NCI-H524 treated with DMSO at 0.1 percent for 48 hours (cell line): ENCODE results near the gene CDH12.
"Not testable (repeated sequence)": the region's sequence is repeated elsewhere in the genome, so short reads cannot be mapped to it uniquely, and the experiment has no call there.

Source experiments
- DNase-seq: peaks from one replicate; lab custom pipeline; 2025; lab: John Stamatoyannopoulos, UW

CDH12 gene

DNA sequence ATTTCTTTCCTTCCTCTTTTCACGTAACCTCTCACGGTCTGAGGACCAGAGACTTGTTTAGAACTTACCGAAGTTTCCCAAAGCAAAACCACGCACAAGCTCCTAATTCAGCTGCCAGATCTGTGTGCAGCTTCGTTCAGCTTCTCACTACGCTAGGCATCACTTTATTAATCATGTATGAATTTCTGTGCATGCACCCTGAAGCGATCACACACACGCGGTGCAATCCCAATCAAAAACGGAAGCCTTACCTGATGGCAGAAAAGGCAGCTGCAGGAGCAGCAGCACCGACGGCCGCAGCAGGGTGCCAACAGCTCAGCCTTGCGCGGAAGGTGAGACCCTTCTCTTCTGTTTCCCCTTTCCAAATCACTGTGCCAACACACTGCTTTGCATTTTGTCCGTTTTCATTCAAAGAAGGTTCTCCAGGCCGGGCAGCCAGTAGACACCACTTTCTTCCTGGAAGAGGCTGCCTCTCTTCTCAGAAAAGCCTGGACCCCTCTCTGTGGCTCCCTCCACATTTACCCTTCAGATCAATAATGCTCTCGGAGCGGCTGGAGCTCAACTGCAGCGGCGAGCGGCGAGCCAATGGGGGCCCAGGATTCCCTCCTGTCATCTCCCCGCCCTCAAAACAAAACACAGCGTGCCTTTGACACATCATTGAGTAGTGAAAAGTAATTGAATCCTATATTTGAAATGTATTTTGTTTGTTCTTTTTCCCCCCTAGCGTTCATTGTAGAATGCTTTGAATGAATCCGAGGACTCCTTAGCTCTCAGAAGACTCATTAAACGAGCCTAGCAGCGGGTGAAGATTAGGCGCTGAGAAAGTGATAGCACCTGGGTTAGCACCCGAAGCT is at the start of gene CDH12:
Gene CDH12, minus strand, starts transcription at position 538 of the 854 bp plus-strand sequence.
- peak; percentile 79 for DNase-seq

DNA sequence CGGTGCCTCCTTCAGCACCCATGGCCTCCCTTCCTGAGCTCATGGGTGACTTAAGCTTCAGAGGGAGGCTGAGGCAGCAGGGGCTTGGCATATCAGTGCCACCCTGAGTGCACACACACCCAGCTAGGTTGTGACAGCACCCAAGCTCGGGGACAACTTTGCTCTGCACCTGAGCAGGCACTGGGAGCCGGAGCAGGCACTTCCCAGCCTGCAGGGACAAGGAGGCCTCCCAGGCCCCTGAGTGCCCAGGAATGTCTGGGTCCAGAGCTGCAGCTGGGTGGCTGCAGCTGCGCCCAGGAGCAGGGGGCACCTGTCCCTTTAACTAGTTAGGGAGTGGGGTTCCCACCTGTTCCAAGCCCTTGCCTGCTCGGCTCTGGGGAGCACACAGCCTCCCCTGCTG is 48.7 kb upstream of the CDH12 start:
- DNase-seq: no peak

DNA sequence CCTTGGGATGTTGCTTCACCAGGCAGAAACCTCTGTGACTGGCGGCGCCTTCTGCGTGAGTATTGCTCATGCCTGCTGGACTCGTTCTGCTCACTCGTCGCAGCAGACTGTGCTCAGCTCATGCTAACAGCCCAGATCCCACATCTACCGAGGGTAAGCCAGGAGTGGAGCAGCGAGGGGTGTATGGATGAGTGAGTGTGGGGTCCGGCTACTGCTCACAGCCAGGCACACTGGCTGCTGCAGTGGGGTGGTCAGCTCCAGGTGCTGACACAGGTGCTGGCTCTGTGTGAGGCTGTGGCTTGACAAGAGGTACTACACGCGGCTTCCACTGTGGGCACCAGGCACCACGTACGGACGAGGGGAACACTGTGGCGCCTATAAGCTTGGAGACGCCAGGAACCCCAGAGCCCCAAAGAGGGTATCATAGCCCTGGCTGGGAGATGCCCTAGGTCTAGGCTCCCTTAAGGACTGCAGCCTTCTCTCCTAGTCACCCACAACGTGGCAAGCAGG is 47.7 kb upstream of the CDH12 start:
- no peak for DNase-seq

DNA sequence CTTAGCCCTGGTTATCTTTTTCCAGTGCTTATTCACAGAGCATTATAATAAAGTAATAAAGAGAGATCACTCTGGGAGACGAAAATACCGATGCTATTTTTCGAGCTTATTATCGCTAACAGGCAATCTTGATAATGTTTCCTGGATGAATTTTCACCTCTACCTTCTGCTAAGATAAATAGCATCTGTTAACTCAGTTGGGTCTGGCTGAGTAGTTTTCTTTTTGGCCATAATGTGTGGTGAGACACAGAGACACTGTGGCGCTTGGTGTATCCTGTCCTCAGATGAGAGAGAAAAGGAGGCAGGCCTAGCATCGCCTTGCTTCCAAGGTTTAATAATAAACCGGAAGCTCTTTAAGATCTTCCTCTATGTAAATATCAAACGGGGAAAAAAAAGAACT is 46.2 kb upstream of the CDH12 start:
- no peak for DNase-seq

DNA sequence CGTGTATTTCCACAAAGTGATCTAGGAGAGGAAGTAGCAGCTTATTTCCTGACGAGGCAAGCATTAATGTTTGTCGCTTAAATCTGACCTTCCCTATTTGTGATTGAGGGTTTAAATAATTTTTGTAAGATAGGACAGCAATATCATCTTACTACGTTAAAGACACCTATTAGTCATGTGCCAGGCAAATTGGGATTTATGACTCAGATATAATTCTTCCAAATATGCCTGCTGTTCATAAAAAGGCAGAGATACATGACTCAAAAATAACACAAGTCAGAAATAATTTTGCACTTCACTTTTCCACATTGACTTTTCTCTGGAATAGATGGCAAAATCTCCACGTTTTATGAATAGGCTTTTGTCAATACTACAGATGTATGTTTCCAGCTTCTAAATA is 43.0 kb upstream of the CDH12 start:
- DNase-seq: no peak

DNA sequence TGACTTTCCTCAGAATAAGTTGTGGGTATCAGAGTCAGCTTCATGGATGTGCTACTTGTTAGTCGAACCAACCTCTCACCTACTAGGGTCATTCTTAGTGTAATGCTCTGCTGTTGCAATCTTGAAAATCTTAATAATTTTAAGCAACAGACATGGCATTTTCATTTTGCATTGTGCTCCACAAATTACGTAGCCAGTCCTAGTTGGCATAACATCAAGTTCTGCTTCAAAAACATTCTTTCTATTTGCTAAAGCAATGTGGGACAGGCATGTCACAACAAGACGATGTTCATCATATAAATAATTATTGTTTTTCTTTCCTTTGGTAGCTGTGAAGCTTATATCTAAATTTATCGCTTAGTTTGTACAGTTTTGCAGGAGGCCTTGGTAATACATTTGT is 39.3 kb upstream of the CDH12 start:
- DNase-seq: no peak

DNA sequence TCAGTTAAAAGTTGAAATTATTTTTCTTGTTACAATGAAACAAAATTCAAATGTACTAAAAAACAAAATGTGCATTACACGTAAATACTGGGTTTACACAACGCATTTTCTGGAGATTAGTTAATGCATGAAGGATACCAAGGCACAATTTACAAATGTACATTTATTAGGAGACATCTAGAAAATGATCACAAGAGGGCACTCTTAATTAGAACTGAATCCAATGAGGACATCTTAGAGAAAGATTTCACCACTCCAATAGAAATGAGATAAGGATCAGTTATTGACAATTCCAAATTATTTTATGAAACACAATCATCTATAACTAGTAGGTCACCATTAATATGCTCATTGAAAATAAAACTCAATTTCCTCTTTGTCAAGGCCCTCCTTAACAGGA is 36.6 kb upstream of the CDH12 start:
- DNase-seq: peak; percentile 23

DNA sequence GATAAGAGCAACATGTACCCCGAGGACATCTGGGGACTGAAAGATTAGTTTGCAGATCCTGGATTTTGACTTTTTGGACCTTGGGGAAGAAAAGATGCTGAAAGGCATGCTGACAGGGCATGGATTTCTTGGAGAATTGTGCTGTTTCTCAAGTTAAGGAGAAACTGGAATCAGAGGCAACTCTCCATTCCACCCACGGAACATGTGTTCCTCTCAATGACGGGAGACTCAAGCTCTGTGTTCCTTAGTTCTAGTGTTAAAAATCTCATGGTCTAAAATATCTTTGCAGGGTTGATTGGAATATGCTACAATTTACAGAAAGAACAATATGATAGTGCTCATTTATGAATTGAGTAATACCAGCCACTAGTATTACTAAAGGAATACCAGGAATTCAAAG is 34.4 kb upstream of the CDH12 start:
- DNase-seq: no peak

DNA sequence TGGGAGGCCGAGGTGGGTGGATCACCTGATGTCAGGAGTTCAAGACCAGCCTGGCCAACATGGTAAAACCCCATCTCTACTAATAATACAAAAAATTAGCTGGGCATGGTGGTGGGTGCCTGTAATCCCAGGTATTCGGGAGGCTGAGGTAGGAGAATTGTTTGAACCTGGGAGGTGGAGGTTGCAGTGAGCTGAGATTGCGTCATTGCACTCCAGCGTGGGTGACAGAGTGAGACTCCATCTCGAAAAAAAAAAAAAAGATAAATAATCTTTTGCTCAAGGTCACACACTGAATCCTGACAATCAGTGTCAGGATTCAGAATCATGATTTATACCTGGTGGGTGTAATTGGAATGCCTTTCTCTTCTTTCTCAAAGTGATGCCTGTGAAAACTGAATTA is 5.8 kb upstream of the CDH12 start:
- not testable (repeated sequence) for DNase-seq

DNA sequence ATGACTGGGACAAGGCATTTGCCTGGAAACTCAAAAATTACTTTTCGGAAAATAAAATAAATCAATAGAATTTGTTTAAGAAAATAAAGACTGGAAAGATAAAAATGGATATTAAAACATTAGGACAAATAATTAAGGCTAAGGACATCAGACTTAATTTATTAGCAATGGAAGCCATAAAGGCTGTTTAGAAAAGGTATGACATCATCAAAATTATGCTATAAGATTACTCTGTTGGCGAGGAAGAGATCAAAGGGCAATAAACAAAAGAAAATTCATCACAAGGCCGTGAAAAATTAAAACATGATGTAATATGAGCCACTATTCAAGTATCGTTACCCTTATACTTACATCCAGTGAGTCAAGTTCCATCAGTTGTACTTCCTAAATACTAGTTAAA is 2.7 kb upstream of the CDH12 start:
- no peak for DNase-seq

DNA sequence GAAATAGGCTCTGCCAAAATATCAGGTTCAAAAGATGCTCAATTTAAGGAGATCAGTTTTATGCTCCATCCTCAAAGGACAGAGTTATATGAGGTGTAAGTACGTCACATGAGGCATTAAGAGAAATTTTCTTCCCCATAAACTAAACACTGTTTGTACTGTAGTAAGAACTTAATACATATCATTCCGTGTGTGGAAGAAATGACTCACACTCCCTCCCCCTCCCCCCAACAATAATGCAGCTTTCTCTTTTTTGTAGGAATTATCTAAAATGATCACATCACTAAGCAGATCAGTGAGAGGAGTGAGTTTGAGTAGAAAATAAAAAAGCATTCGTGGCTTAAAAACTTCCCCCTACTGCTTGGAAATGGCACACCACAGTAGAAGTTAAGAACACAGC is 2.2 kb downstream of the CDH12 start:
- no peak for DNase-seq

DNA sequence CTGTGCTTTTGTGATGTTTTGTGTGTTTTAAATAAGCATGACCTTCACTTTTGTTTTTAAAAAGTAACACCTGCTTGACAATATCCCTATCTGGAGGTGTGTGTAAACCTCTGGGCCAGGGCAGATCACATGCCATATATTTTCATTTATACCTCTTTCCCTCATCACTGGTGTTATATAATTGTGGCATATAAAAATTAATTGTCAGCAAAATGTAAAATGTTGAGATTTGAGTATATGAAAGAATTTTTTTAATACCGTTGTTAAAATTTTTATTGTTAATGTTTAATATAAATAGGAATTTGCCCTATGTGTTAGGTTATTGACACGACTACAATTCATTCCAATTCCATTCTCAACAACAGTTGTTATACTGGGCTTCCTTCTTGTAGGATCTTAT is 6.5 kb downstream of the CDH12 start:
- DNase-seq: no peak

DNA sequence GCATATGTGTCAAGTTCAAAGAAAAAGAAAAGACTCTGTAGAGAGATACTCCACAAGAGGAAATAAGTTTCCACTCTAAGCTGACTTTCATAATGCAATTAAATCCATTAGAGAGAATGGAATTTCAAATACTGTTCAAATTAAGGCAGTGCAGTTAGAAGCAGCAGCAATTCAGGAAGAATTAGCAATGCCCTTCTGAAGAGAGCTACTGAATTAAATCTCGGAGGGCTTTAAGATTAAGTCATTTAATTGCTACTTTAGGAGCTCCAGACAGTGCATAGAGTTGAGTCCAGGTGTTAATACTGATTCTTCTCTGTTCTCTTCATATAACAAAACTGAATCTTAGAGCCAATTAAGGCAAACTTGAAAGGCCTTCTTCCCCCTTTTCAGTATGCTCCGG is 8.5 kb downstream of the CDH12 start:
- peak; percentile 49 for DNase-seq

DNA sequence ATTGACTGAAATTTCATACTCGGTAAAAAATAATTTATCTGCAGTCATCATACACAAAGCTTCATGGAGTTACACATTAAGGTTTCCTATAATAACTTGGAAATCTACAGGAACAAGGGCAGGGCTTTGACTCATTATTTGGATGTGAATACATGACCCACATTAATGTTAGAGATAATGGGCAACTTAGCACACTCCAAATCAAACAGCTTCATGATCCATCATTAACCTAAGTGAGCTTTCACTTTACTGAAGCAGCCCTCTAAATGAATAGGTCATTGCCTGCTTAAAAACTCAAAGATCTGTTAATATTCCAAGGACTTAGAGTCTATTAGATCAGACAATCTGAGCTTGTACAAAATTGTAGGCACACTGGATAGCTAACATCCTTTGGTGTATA is 9.0 kb downstream of the CDH12 start:
- no peak for DNase-seq

DNA sequence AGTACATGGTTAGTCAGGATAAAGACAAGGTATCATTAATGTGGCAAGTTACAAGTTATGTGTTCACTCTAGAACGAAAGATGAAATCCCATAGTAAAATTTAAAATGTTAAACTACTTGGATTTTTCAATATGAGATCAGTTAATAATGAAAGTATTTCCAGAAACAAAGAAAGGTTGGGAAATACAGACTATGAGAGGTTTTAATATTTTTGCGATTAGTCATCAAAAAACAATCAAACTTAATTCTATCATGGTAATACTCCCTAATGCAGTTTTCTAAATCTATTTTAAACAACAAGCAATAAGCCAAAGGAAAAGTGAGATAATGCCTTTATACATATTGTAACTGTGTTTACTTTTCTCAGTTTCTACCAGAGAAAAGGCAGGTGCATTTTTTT is 10.6 kb downstream of the CDH12 start:
- no peak for DNase-seq

DNA sequence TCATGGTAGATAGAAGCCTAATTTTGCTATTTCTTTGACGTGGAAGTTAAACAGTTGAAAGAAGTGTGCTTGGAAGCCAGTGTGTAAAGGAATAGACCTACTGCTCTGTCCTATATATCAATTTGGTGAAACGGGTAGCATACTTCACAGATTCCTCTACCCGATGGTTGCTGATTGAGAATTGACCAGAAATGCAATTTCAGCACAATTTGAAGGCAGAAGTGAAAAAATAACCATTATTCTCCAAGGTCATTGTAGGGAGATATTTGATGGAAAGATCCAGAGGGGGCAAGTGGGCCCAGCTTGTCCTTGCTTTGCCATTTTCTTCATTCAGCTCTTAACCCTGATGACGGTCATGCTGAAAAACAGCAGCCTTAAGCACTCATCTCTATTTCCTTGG is 15.3 kb downstream of the CDH12 start:
- DNase-seq: no peak

DNA sequence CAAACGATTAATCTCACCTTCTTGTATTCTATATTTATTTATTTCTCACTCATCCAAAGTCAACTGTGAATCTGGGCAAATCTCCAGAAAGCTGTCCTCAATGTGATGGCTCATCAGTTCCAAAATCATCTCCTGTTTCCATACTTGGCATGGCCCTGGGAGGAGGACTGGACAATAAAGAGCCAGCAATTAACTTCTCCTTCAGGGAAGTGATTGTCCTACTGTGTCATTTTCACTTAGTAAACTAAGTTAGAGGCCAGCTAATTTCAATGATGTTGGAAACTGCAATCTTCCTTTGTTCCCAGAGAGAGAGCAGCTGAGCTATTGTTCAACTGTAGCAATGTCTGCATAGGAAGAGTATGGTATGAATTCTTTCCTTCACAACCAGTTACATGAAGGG is 17.5 kb downstream of the CDH12 start:
- no peak for DNase-seq

DNA sequence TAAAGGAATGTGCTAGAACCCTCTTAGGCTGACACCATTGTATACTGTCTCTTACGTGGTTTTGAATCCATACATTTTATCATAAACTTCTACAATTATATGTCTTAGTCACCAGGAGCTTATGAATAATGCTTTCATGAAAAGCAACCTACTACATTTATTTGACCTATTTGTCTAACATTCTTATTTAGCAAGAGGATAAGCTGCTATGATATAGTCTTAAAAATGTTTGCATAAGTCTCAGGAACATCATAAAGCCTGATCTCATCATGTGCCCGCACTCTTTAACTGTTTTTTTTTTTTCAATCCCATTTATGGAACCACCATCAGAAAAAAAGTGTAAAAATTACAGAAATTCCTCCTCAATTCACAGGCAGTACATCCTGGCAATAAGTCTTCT is 59.7 kb downstream of the CDH12 start:
- DNase-seq: no peak

DNA sequence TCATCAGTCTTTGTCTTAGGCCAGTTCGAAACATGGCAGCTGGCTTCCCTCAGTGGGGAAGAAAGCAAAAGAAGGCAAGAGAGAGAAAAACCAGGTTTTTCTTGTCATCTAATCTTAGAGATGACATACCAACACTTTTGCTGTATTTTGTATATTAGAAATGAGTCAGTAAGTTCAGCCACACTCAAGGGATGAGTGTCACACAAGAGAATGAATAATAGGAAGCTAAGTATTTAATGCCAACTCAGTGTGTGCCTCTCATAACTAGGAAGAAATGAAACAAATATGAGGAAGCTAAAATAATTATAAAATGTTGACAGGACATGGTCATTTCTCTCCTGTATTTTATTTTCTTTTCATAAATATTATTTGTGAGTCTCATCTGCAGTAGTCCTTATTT is 65.3 kb downstream of the CDH12 start:
- DNase-seq: no peak

DNA sequence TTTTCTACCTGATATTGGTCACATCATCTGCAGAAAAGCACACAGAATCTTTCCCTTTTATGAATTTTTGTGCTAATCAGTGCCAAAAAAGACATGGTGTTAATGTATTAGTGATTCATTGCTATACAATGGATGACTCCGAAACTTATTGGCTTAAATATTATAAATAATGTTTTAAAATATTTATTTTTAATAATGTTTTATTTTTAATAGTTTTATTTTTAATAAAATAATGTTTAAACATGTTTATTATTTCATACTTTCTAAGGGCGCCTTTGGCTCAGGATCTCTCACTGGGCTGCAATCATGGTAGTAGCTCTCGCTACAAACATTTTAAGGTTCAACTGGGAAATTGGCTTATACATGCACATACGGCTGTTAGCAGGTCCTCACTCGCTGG is 65.7 kb downstream of the CDH12 start:
- DNase-seq: no peak

DNA sequence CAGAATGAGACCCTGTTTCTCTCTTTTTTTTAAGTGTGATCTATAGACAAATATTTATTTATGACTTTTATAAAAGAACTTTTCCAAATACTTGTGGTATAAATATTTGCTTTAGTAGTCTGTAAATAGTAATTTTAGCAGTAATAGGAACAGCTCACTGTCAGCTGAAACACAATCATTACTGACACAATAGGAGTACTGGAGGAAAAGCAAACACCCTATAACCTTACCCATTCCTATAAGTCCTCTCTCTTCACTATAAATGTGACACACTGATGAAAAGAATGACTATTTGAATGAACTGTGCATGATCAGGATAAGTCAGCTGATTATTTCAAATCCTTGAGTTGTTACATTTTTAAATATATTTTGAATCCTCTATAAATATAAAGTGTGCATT is 72.4 kb downstream of the CDH12 start:
- DNase-seq: no peak

DNA sequence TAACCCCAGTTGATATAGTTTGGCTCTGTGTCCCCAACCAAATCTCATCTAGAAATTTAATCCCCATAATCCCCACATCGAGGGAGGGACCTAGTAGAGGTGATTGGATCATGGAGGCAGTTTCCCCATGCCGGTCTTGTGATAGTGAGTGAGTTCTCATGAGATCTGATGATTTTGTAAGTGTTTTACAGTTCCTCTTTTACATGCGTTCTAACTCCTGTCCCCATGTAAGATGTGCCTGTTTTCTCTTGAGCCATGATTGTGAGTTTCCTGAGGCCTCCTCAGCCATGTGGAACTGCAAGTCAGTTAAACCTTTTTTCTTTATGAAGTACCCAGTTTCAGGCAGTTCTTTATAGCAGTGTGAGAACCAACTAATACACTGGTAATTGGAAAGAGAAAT is 73.6 kb downstream of the CDH12 start:
- DNase-seq: no peak

DNA sequence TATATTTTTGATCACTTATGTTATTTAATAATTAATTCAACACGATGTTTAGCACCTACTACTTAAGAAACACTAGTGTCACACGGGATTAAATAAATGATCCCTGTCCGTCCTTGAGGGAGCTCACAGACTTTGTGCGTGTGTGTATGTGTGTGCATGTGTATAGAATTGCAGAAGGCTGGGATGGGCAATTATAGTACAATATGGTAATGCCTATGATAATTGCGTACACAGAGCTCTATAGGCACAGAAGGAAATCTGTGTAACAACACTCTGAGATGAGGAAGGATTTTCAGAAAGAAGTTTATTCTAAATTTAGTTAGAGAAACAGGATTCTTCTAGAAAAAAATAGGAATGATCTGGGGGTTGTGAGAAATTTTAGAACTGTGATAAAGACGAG is 76.9 kb downstream of the CDH12 start:
- no peak for DNase-seq

DNA sequence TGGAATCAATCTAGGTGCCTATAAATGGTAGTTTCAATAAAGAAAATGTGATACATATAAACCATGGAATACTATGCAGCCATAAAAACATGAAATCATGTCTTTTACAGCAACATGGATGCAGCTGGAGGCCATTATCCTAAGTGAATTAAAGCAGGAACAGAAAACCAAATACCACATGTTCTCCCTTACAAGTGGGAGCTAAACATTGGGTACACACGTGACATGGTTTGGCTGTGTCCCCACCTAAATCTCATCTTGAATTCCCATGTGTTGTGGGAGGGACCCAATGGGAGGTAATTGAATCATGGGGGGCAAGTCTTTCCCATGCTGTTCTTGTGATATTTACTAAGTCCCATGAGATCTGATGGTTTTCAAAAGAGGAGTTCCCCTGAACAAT is 78.9 kb downstream of the CDH12 start:
- not testable (repeated sequence) for DNase-seq
